Measurements from ENCODE around the gene CAMK1D. TPM values are rescaled to one million over a fixed set of nuclear protein-coding genes. Genes with fewer than 3 reads are reported as not detected.

CAMK1D gene
- total RNA-seq, 1 experiment from 2014 or later, result 0.63 TPM

- Histone ChIP-seq H3K79me2 (ENCODE audit: low read length) (no peaks in the 10 kb centered on the region), H3K9me2 (replicated peaks; ENCODE audit: insufficient read depth, low read length) (no peaks in the 10 kb centered on the region), H3K4me2 (ENCODE audit: low read depth, low read length, poor library complexity, severe bottlenecking) (no peak overlapping the region), H3K4me1 (ENCODE audit: low read length) (no peaks in the 10 kb centered on the region), H3K36me3 (ENCODE audit: insufficient read depth, low read length) (no peaks in the 10 kb centered on the region), H3K9me3 (ENCODE audit: low read length) (no peaks in the 10 kb centered on the region), H3K4me3 (ENCODE audit: low read length) (no peak overlapping the region), H3K27ac (ENCODE audit: low read length) (no peak overlapping the region), H2AFZ (ENCODE audit: low read length) (no peak overlapping the region), H4K20me1 (ENCODE audit: insufficient read depth, low read depth, low read length) (no peaks in the 10 kb centered on the region), H3K27me3 (ENCODE audit: low read length) (no peaks in the 10 kb centered on the region), H3K9ac (ENCODE audit: low read length) (no peak overlapping the region)
- DNase-seq, result no peak
These were observed 65.1 kb downstream of the CAMK1D start for GRCh38 chr10:12414278-12414989.

GRCh38 chr10:12416344-12417050 is 67.2 kb downstream of the CAMK1D start:
- H3K36me3 ChIP-seq (ENCODE audit: insufficient read depth, low read length), result no peaks in the 10 kb centered on the region
- H3K4me3 ChIP-seq (ENCODE audit: low read length), result no peak overlapping the region
- no peaks in the 10 kb centered on the region for H3K9me3 ChIP-seq (ENCODE audit: low read length)
- no peak overlapping the region for H2AFZ ChIP-seq (ENCODE audit: low read length)
- no peak overlapping the region for H3K4me2 ChIP-seq (ENCODE audit: low read depth, low read length, poor library complexity, severe bottlenecking)
- H3K27ac ChIP-seq (ENCODE audit: low read length), result no peak overlapping the region
- H4K20me1 ChIP-seq (ENCODE audit: insufficient read depth, low read depth, low read length), result no peaks in the 10 kb centered on the region
- H3K27me3 ChIP-seq (ENCODE audit: low read length), result no peaks in the 10 kb centered on the region
- no peak overlapping the region for H3K9ac ChIP-seq (ENCODE audit: low read length)
- no peaks in the 10 kb centered on the region for H3K4me1 ChIP-seq (ENCODE audit: low read length)
- H3K79me2 ChIP-seq (ENCODE audit: low read length), result no peaks in the 10 kb centered on the region
- DNase-seq, result no peak
- H3K9me2 ChIP-seq (replicated peaks; ENCODE audit: insufficient read depth, low read length), result no peaks in the 10 kb centered on the region

- DNase-seq, result no peak
- no peaks in the 10 kb centered on the region for H3K9me3 ChIP-seq (ENCODE audit: low read length)
- no peak overlapping the region for H3K9ac ChIP-seq (ENCODE audit: low read length)
- H3K4me1 ChIP-seq (ENCODE audit: low read length), result no peaks in the 10 kb centered on the region
- H3K27me3 ChIP-seq (ENCODE audit: low read length), result no peaks in the 10 kb centered on the region
- no peak overlapping the region for H2AFZ ChIP-seq (ENCODE audit: low read length)
- no peak overlapping the region for H3K27ac ChIP-seq (ENCODE audit: low read length)
- H3K79me2 ChIP-seq (ENCODE audit: low read length), result no peaks in the 10 kb centered on the region
- no peaks in the 10 kb centered on the region for H3K9me2 ChIP-seq (replicated peaks; ENCODE audit: insufficient read depth, low read length)
- no peaks in the 10 kb centered on the region for H3K36me3 ChIP-seq (ENCODE audit: insufficient read depth, low read length)
- H4K20me1 ChIP-seq (ENCODE audit: insufficient read depth, low read depth, low read length), result no peaks in the 10 kb centered on the region
- H3K4me3 ChIP-seq (ENCODE audit: low read length), result no peak overlapping the region
- no peak overlapping the region for H3K4me2 ChIP-seq (ENCODE audit: low read depth, low read length, poor library complexity, severe bottlenecking)
These were observed 68.0 kb downstream of the CAMK1D start for GRCh38 chr10:12417331-12417730.

- H3K27ac ChIP-seq (ENCODE audit: low read length), result no peak overlapping the region
- no peaks in the 10 kb centered on the region for H3K79me2 ChIP-seq (ENCODE audit: low read length)
- no peak overlapping the region for H3K9ac ChIP-seq (ENCODE audit: low read length)
- no peak overlapping the region for H2AFZ ChIP-seq (ENCODE audit: low read length)
- no peak overlapping the region for H3K4me3 ChIP-seq (ENCODE audit: low read length)
- no peaks in the 10 kb centered on the region for H3K4me1 ChIP-seq (ENCODE audit: low read length)
- no peaks in the 10 kb centered on the region for H3K36me3 ChIP-seq (ENCODE audit: insufficient read depth, low read length)
- H3K9me2 ChIP-seq (replicated peaks; ENCODE audit: insufficient read depth, low read length), result no peaks in the 10 kb centered on the region
- H4K20me1 ChIP-seq (ENCODE audit: insufficient read depth, low read depth, low read length), result no peaks in the 10 kb centered on the region
- H3K9me3 ChIP-seq (ENCODE audit: low read length), result no peaks in the 10 kb centered on the region
- no peak overlapping the region for H3K4me2 ChIP-seq (ENCODE audit: low read depth, low read length, poor library complexity, severe bottlenecking)
- H3K27me3 ChIP-seq (ENCODE audit: low read length), result no peaks in the 10 kb centered on the region
- no peak for DNase-seq
These were observed 68.7 kb downstream of the CAMK1D start for GRCh38 chr10:12418000-12418399.

GRCh38 chr10:12418725-12419261 is 69.4 kb downstream of the CAMK1D start:
- Histone ChIP-seq H3K9me3 (ENCODE audit: low read length) (no peaks in the 10 kb centered on the region), H2AFZ (ENCODE audit: low read length) (no peak overlapping the region), H3K9me2 (replicated peaks; ENCODE audit: insufficient read depth, low read length) (no peaks in the 10 kb centered on the region), H3K4me3 (ENCODE audit: low read length) (no peak overlapping the region), H3K9ac (ENCODE audit: low read length) (no peak overlapping the region), H3K27me3 (ENCODE audit: low read length) (no peaks in the 10 kb centered on the region), H4K20me1 (ENCODE audit: insufficient read depth, low read depth, low read length) (no peaks in the 10 kb centered on the region), H3K4me2 (ENCODE audit: low read depth, low read length, poor library complexity, severe bottlenecking) (no peak overlapping the region), H3K79me2 (ENCODE audit: low read length) (no peaks in the 10 kb centered on the region), H3K4me1 (ENCODE audit: low read length) (no peaks in the 10 kb centered on the region), H3K36me3 (ENCODE audit: insufficient read depth, low read length) (no peaks in the 10 kb centered on the region), H3K27ac (ENCODE audit: low read length) (no peak overlapping the region)
- no peak for DNase-seq

GRCh38 chr10:12419262-12419847 is 70.0 kb downstream of the CAMK1D start:
- Histone ChIP-seq H3K79me2 (ENCODE audit: low read length) (no peaks in the 10 kb centered on the region), H3K4me2 (ENCODE audit: low read depth, low read length, poor library complexity, severe bottlenecking) (no peak overlapping the region), H4K20me1 (ENCODE audit: insufficient read depth, low read depth, low read length) (no peaks in the 10 kb centered on the region), H3K9me2 (replicated peaks; ENCODE audit: insufficient read depth, low read length) (no peaks in the 10 kb centered on the region), H3K4me1 (ENCODE audit: low read length) (no peaks in the 10 kb centered on the region), H3K9ac (ENCODE audit: low read length) (no peak overlapping the region), H2AFZ (ENCODE audit: low read length) (no peak overlapping the region), H3K9me3 (ENCODE audit: low read length) (no peaks in the 10 kb centered on the region), H3K4me3 (ENCODE audit: low read length) (no peak overlapping the region), H3K36me3 (ENCODE audit: insufficient read depth, low read length) (no peaks in the 10 kb centered on the region), H3K27me3 (ENCODE audit: low read length) (no peaks in the 10 kb centered on the region), H3K27ac (ENCODE audit: low read length) (no peak overlapping the region)
- no peak for DNase-seq

- H3K9me2 ChIP-seq (replicated peaks; ENCODE audit: insufficient read depth, low read length), result no peaks in the 10 kb centered on the region
- H3K4me3 ChIP-seq (ENCODE audit: low read length), result no peak overlapping the region
- no peaks in the 10 kb centered on the region for H4K20me1 ChIP-seq (ENCODE audit: insufficient read depth, low read depth, low read length)
- no peak overlapping the region for H2AFZ ChIP-seq (ENCODE audit: low read length)
- H3K27me3 ChIP-seq (ENCODE audit: low read length), result no peaks in the 10 kb centered on the region
- no peak overlapping the region for H3K27ac ChIP-seq (ENCODE audit: low read length)
- no peaks in the 10 kb centered on the region for H3K36me3 ChIP-seq (ENCODE audit: insufficient read depth, low read length)
- H3K4me1 ChIP-seq (ENCODE audit: low read length), result no peaks in the 10 kb centered on the region
- no peak for DNase-seq
- no peaks in the 10 kb centered on the region for H3K9me3 ChIP-seq (ENCODE audit: low read length)
- H3K79me2 ChIP-seq (ENCODE audit: low read length), result no peaks in the 10 kb centered on the region
- no peak overlapping the region for H3K9ac ChIP-seq (ENCODE audit: low read length)
- no peak overlapping the region for H3K4me2 ChIP-seq (ENCODE audit: low read depth, low read length, poor library complexity, severe bottlenecking)
These were observed 71.3 kb downstream of the CAMK1D start for GRCh38 chr10:12420530-12421120.

GRCh38 chr10:12422189-12422588 is 72.8 kb downstream of the CAMK1D start:
- Histone ChIP-seq H3K36me3 (ENCODE audit: insufficient read depth, low read length) (no peaks in the 10 kb centered on the region), H3K4me1 (ENCODE audit: low read length) (no peaks in the 10 kb centered on the region)

More at GRCh38 chr10:12422189-12422588, 72.8 kb downstream of the CAMK1D start:
- Histone ChIP-seq H3K9me3 (ENCODE audit: low read length) (no peaks in the 10 kb centered on the region), H3K9me2 (replicated peaks; ENCODE audit: insufficient read depth, low read length) (no peaks in the 10 kb centered on the region), H3K4me2 (ENCODE audit: low read depth, low read length, poor library complexity, severe bottlenecking) (no peak overlapping the region), H4K20me1 (ENCODE audit: insufficient read depth, low read depth, low read length) (no peaks in the 10 kb centered on the region), H2AFZ (ENCODE audit: low read length) (no peak overlapping the region), H3K9ac (ENCODE audit: low read length) (no peak overlapping the region), H3K27ac (ENCODE audit: low read length) (no peak overlapping the region), H3K79me2 (ENCODE audit: low read length) (no peaks in the 10 kb centered on the region), H3K27me3 (ENCODE audit: low read length) (no peaks in the 10 kb centered on the region), H3K4me3 (ENCODE audit: low read length) (no peak overlapping the region)
- DNase-seq, result no peak
